ENCODE measurements around the gene TAF6.

The TAF6 gene

GRCh38 chr7:100095704-100096103 is 23.5 kb downstream of the TAF6 start:
- no peak overlapping the region for H3K27ac ChIP-seq

GRCh38 chr7:100095289-100095688 is 23.9 kb downstream of the TAF6 start:
- H3K27ac ChIP-seq, result no peak overlapping the region
- TF ChIP-seq, protein P1, sequence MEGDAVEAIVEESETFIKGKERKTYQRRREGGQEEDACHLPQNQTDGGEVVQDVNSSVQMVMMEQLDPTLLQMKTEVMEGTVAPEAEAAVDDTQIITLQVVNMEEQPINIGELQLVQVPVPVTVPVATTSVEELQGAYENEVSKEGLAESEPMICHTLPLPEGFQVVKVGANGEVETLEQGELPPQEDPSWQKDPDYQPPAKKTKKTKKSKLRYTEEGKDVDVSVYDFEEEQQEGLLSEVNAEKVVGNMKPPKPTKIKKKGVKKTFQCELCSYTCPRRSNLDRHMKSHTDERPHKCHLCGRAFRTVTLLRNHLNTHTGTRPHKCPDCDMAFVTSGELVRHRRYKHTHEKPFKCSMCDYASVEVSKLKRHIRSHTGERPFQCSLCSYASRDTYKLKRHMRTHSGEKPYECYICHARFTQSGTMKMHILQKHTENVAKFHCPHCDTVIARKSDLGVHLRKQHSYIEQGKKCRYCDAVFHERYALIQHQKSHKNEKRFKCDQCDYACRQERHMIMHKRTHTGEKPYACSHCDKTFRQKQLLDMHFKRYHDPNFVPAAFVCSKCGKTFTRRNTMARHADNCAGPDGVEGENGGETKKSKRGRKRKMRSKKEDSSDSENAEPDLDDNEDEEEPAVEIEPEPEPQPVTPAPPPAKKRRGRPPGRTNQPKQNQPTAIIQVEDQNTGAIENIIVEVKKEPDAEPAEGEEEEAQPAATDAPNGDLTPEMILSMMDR (conservative IDR thresholded peaks at IDR 0.05), result no peak
- no peak for TF ChIP-seq ZFX (IDR thresholded peaks at IDR 0.05)

More at GRCh38 chr7:100095704-100096103, 23.5 kb downstream of the TAF6 start:
- TF ChIP-seq, protein P1 (conservative IDR thresholded peaks at IDR 0.05), result no peak
- TF ChIP-seq ZFX (IDR thresholded peaks at IDR 0.05), result no peak

DNA sequence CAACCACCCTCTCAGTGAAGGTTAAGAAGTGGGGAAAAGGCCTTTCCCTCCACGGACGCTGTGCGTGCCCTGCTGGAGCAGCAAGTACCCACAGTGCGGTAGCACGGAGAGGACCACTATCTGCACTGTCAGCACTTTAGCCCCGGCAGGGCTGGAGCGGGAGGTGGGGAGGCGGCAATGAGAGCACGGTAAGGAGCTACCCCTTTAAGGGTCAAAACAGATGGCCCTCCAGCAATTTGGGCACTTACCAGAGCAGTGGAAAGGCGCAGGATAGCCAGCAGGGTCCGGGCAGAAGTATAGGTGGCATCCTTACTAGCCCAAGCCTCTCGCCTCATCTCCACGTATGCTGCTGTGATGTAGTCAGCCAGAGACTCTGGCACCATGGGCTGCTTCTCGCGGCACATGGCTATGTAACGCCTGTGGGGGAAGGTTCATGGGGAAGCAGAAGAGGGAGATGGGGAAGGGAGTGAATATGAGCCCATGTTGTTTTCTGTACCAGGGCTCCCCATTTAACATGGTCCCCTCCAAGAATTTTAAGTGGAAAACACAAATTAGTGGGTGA is 25.2 kb downstream of the TAF6 start:
- no peak for TF ChIP-seq ZFX (IDR thresholded peaks at IDR 0.05)
- TF ChIP-seq, protein P1 (conservative IDR thresholded peaks at IDR 0.05), result no peak
- no peak overlapping the region for H3K27ac ChIP-seq

DNA sequence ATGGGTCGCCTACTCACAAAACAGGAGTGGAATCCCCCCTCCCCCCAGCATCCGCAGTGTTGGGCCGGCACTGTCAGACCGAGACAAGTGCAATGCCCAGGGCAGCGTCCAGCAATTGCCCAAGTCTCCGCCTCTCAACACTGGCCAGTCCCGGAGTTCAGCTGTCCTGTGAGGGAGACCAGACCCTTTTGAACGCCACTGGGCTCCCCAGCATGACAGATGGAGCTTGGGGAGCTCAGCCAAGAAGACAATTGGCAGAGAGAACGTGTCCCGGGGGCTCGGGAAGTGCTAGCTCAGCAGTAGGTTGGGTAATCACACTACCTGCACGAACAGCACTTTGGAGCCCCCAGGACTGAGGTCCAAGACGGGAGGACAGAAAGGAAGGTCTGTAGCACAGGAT is 25.7 kb downstream of the TAF6 start:
- TF ChIP-seq, protein P1 (conservative IDR thresholded peaks at IDR 0.05), result no peak
- TF ChIP-seq ZFX (IDR thresholded peaks at IDR 0.05), result no peak
- H3K27ac ChIP-seq, result no peak overlapping the region

- no peak overlapping the region for H3K27ac ChIP-seq
- no peak for TF ChIP-seq ZFX (IDR thresholded peaks at IDR 0.05)
- TF ChIP-seq, protein P1 (conservative IDR thresholded peaks at IDR 0.05), result no peak
Measured at GRCh38 chr7:100093054-100093453, 26.1 kb downstream of the TAF6 start.

GRCh38 chr7:100091411-100092181 is 27.6 kb downstream of the TAF6 start:
- H3K27ac ChIP-seq, result no peak overlapping the region

More at GRCh38 chr7:100091411-100092181, 27.6 kb downstream of the TAF6 start:
- TF ChIP-seq, protein P1 (conservative IDR thresholded peaks at IDR 0.05), result no peak
- TF ChIP-seq ZFX (IDR thresholded peaks at IDR 0.05), result no peak

Measured in C4-2B (cell line).